Choroid plexus epithelial cell (primary cell): Measurements from ENCODE around the gene TAX1BP3.

Experiments
- DNase-seq: peaks from one replicate; pipeline ENCODE4 v3.0.0-alpha.2; 2010; ENCODE audit warnings: low read depth
- H3K4me3 ChIP-seq: 2 replicates; pipeline ENCODE4 v1.5.1; 2011; ENCODE audit warnings: low read depth, mild to moderate bottlenecking, control low read depth, low read length, moderate library complexity
- TF ChIP-seq, protein P1 (sequence below): conservative IDR thresholded peaks from 2 replicates; pipeline ENCODE4 v1.5.1; 2011; ENCODE audit warnings: low read depth, mild to moderate bottlenecking, control low read depth, inconsistent platforms, low read length, moderate library complexity

The TAX1BP3 gene

DNA sequence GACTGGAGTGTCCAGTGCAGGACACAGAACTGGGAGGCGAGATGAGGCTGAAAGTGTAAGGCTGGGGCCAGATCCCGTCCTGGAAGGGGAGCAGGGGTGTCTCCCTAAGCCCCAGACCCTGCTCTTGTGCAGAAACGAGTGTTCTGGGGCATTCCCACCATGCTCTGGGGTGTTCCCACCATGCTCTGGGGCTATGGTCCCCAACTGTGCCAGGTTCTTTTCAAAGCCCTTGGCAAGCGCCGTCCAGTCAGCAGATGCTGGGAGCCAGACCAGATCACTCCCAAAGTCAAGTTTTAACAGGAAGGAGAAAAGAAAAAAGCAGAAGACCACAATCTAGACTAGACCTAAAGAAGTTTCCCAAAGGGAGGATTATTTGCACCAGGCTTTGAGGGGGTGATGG lies 2.5 kb downstream of the TAX1BP3 start:
- TF ChIP-seq, protein P1, sequence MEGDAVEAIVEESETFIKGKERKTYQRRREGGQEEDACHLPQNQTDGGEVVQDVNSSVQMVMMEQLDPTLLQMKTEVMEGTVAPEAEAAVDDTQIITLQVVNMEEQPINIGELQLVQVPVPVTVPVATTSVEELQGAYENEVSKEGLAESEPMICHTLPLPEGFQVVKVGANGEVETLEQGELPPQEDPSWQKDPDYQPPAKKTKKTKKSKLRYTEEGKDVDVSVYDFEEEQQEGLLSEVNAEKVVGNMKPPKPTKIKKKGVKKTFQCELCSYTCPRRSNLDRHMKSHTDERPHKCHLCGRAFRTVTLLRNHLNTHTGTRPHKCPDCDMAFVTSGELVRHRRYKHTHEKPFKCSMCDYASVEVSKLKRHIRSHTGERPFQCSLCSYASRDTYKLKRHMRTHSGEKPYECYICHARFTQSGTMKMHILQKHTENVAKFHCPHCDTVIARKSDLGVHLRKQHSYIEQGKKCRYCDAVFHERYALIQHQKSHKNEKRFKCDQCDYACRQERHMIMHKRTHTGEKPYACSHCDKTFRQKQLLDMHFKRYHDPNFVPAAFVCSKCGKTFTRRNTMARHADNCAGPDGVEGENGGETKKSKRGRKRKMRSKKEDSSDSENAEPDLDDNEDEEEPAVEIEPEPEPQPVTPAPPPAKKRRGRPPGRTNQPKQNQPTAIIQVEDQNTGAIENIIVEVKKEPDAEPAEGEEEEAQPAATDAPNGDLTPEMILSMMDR = no peak
- DNase-seq = no peak
- no peak overlapping the region for H3K4me3 ChIP-seq

DNA sequence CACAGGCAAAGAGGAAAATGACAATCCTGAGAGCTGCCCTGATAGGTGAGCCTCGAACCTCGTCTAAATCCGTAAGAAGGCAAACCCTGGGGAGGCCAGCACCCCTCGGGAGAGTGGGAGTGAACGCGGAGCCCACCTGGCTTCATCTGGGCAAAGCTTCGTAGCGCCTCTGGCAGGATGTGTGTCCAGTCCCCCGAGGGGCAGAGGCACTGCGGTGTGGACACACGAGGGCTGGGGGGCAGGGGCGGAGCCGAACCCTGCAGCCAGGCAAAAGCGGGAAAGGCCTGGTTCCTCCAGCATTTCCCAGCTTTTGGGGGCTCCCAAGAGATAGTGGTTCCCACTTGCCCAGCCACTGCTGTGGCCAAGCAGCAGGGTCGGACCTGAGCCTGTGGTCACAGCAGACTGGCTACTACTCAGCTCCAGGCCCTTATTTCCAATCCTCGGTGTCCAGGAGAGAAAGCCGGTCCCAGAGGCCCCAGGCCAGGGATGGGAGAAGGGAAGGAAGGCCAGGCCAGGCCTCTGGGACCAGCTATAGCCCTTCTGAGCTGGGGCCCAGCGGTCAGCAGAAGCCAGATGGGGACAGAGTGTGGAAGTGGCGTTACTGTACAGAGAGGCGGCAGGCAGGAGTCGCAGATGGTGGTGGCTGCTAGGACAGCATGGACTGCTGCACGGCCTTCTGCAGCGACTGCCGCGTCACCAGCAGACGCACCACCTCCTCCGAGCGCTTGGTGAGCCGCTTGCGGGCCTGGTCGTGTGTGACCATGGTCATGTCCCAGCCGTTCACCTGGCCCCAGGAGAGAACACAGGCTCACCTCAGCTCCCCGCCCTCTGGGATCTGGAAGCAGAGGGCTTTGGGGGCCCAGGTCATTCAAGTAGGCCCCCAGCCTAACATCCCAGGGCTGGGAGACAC lies 5.0 kb downstream of the TAX1BP3 start:
- TF ChIP-seq, protein P1 = no peak
- DNase-seq = no peak
- H3K4me3 ChIP-seq = no peak overlapping the region

- DNase-seq = no peak
- H3K4me3 ChIP-seq = no peak overlapping the region
- TF ChIP-seq, protein P1 = no peak
These were observed 8.0 kb downstream of the TAX1BP3 start for GRCh38 chr17:3660311-3660891.

DNA sequence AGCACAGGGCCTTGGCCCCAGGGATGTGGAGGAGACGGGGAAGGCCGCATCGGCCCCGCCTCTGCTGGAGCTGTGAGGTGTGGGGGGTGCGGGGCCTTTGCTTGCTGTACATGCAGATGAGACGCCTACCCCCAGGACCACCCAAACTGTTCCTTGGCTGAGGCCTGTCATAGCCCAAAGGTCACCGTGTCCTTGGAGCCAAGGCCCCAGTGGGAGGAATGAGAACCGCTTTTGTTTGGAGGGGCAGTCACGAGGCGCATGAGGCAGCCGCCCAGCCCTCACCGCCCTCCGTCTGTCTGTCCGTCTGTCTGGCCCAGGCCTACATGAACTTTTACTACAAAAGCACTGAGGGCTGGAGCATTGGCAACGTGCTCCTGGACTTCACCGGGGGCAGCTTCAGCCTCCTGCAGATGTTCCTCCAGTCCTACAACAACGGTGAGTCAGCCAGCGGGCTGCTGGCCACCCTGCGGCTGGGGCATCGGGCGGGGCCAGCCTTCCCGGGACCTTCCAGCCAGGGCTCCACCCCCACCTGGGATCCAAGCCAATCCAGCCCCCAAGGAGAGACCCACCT lies 8.8 kb downstream of the TAX1BP3 start:
- H3K4me3 ChIP-seq = no peak overlapping the region
- peak; percentile 91 for DNase-seq
- TF ChIP-seq, protein P1 = peak; percentile 43

- H3K4me3 ChIP-seq = no peak overlapping the region
These were observed 9.5 kb downstream of the TAX1BP3 start for GRCh38 chr17:3658784-3659449.

DNA sequence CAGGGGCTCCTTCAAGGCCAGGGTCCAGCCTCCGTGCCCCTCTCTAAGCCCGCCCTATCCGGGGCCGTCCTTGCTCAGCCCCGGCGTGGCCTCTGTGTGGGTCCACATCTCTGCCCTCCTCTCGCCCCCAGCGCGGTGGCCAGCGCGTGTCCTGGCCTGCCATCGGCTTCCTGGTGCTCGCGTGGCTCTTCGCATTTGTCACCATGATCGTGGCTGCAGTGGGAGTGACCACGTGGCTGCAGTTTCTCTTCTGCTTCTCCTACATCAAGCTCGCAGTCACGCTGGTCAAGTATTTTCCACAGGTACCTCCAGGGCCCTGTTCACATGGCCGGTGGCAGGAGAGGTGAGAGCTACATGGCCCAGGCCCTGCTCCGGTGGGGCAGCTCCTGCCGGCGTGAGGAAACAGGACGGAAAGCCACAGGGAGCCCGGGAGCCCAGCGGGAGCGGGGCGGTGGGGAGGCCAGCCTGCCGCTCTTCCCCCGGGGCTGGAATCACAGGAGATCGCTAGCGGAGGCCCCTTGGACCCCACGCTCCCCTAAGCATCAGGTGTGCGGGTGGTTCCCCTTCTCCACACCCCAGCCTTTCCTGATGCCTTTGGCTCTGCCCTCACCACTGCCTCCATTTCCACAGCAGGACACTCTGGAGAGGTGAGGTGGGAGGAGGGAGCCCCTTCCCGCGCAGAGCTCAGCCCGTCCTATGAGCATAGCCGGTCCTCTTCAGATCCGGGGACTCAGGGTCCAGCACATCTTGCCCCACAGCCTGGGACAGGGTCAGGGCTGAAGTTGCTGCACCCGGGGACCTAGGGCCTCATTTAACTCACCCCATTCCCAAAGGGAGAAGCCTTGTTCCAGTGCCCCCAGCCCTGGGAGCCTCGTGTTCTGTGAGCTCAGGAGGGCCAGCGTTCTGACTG lies 10.2 kb downstream of the TAX1BP3 start:
- no peak overlapping the region for H3K4me3 ChIP-seq
- DNase-seq = no peak
- TF ChIP-seq, protein P1 = no peak

More at GRCh38 chr17:3658784-3659449, 9.5 kb downstream of the TAX1BP3 start:
- no peak for DNase-seq
- TF ChIP-seq, protein P1 = no peak
